Endothelial cell of umbilical vein (primary cell): ENCODE measurements around the gene MRGPRF. TPM values are rescaled to one million over a fixed set of nuclear protein-coding genes. Genes with fewer than 3 reads are reported as not detected.

Source experiments
- BruUV-seq: library from RNA; stranded (reverse); fragments of 400-500 nt; replicated peaks from 2 replicates; lab custom pipeline; 2021; lab: Mats Ljungman, UMichigan
- CTCF ChIA-PET: fragments of 300-600, 350-600 bp; sonication (Branson Sonifier 250); formaldehyde crosslinking; loops from one replicate; lab custom pipeline; 2021; ENCODE audit warnings: antibody characterized with exemption, inconsistent platforms; lab: Charles Lee
- POLR2A ChIA-PET: fragments of 300-600, 350-600 bp; sonication (Branson Sonifier 250); formaldehyde crosslinking; loops from one replicate; lab custom pipeline; 2021; ENCODE audit warnings: antibody characterized with exemption, inconsistent platforms; lab: Charles Lee
- DNase-seq: peaks from one replicate; pipeline ENCODE4 v3.0.0-alpha.2; 2011; ENCODE audit warnings: low read depth, low spot score
- FAIRE-seq: peaks from 2 replicates; lab custom pipeline; 2011; peaks lifted over from hg19 to GRCh38; lab: Jason Lieb, UNC
- H2AFZ ChIP-seq: 2 replicates; pipeline ENCODE4 v1.6.0; 2012; ENCODE audit warnings: low read depth, low read length, control low read depth, inconsistent platforms
- H3K27ac ChIP-seq: 2 replicates; pipeline ENCODE4 v1.5.1; 2011; ENCODE audit warnings: low read depth, mild to moderate bottlenecking, control low read depth, low read length, moderate library complexity; ENCODE audit not compliant: insufficient read depth
- H3K27me3 ChIP-seq, 2 experiments: 2 replicates each; pipeline versions ENCODE4 v1.6.0 to v1.6.1; 2011; ENCODE audit warnings: low read length in 2 of 2, mixed read lengths in 1 of 2; ENCODE audit not compliant: control insufficient read depth in 2 of 2, insufficient read depth in 2 of 2
- H3K36me3 ChIP-seq, 2 experiments: 2 replicates in 1 of 2; 3 replicates in 1 of 2; pipeline ENCODE4 v1.5.1; 2011; ENCODE audit warnings: low read length in 2 of 2, mild to moderate bottlenecking in 1 of 2, moderate library complexity in 1 of 2; ENCODE audit not compliant: control insufficient read depth in 2 of 2, insufficient read depth in 2 of 2; ENCODE audit errors: extremely low read depth in 1 of 2
- H3K4me1 ChIP-seq: 3 replicates; pipeline ENCODE4 v1.5.1; 2011; ENCODE audit warnings: mild to moderate bottlenecking, low read length; ENCODE audit not compliant: control insufficient read depth, insufficient read depth; ENCODE audit errors: extremely low read depth
- H3K4me2 ChIP-seq: 2 replicates; pipeline ENCODE4 v1.6.1; 2011; ENCODE audit warnings: low read length, control low read depth, mixed read lengths; ENCODE audit not compliant: insufficient read depth
- H3K4me3 ChIP-seq, 3 experiments: fragments of 200-600 bp in 1 of 3; sonication (generic), shearing (Covaris generic) in 1 of 3; replicated peaks in 1 of 3; 2 replicates each; pipeline ENCODE4 v1.5.1; 2011 to 2016; ENCODE audit warnings: control low read depth in 3 of 3, low read length in 3 of 3, mild to moderate bottlenecking in 2 of 3, inconsistent platforms in 1 of 3, low read depth in 1 of 3, moderate library complexity in 1 of 3; ENCODE audit not compliant: insufficient read depth in 1 of 3
- H3K79me2 ChIP-seq: 2 replicates; pipeline ENCODE4 v1.6.0; 2012; ENCODE audit warnings: low read length, inconsistent platforms; ENCODE audit not compliant: control insufficient read depth, insufficient read depth
- H3K9ac ChIP-seq: replicated peaks from 2 replicates; pipeline ENCODE3; 2011; ENCODE audit warnings: low read length, control low read depth; ENCODE audit not compliant: insufficient read depth; ENCODE audit errors: extremely low read depth
- H3K9me1 ChIP-seq: replicated peaks from 3 replicates; pipeline ENCODE4 v1.6.0; 2011; ENCODE audit warnings: mild to moderate bottlenecking, low read length; ENCODE audit not compliant: control insufficient read depth, insufficient read depth; ENCODE audit errors: extremely low read depth
- H3K9me3 ChIP-seq: replicated peaks from 2 replicates; pipeline ENCODE4 v1.5.1; 2012; ENCODE audit warnings: low read length, inconsistent platforms; ENCODE audit not compliant: control insufficient read depth, insufficient read depth
- H4K20me1 ChIP-seq: replicated peaks from 2 replicates; pipeline ENCODE3; 2011; ENCODE audit warnings: mild to moderate bottlenecking, low read length; ENCODE audit not compliant: control insufficient read depth, insufficient read depth; ENCODE audit errors: extremely low read depth
- CTCF ChIP-seq, 2 donors: IDR thresholded peaks; 1 replicate in 1 of 2; 2 replicates in 1 of 2; pipeline ENCODE4 v1.5.1; 2011; ENCODE audit warnings: low read length in 2 of 2, mild to moderate bottlenecking in 2 of 2, moderate library complexity in 2 of 2, control low read depth in 1 of 2, inconsistent platforms in 1 of 2, low read depth in 1 of 2; ENCODE audit not compliant: insufficient read depth in 1 of 2; ENCODE audit errors: extremely low read depth in 1 of 2
- EZH2 ChIP-seq: IDR thresholded peaks from 2 replicates; pipeline ENCODE4 v1.6.1; 2012; ENCODE audit warnings: borderline replicate concordance, low read depth, mild to moderate bottlenecking, moderate library complexity, low read length, inconsistent platforms; ENCODE audit not compliant: severe bottlenecking
- FOS ChIP-seq: IDR thresholded peaks from 2 replicates; pipeline ENCODE4 v1.6.1; 2011; ENCODE audit warnings: mild to moderate bottlenecking, low read length, moderate library complexity, borderline replicate concordance; ENCODE audit not compliant: insufficient read depth
- GATA2 ChIP-seq: IDR thresholded peaks from 2 replicates; pipeline ENCODE4 v1.7.0; 2011; ENCODE audit warnings: low read depth, mild to moderate bottlenecking, moderate library complexity, mixed read lengths, low read length; ENCODE audit not compliant: insufficient read length, insufficient read depth
- JUN ChIP-seq: IDR thresholded peaks from 2 replicates; pipeline ENCODE4 v1.6.1; 2011; ENCODE audit warnings: borderline replicate concordance, low read depth; ENCODE audit not compliant: insufficient read length, insufficient read depth
- MAX ChIP-seq: IDR thresholded peaks from 2 replicates; pipeline ENCODE4 v1.6.1; 2011; ENCODE audit not compliant: insufficient read depth, insufficient read length
- MYC ChIP-seq: IDR thresholded peaks from one replicate; pipeline ENCODE4 v1.6.1; 2011; ENCODE audit warnings: mild to moderate bottlenecking, low read depth, low read length
- POLR2A ChIP-seq: IDR thresholded peaks from 2 replicates; pipeline ENCODE4 v1.6.1; 2012; ENCODE audit warnings: low read depth, mild to moderate bottlenecking, control low read depth, low read length
- POLR2AphosphoS5 ChIP-seq: IDR thresholded peaks from 2 replicates; pipeline ENCODE4 v1.6.1; 2012; ENCODE audit warnings: low read depth, mild to moderate bottlenecking, control low read depth, low read length, moderate library complexity; ENCODE audit not compliant: insufficient read depth
- dilution Hi-C: fragments of 300-500 bp; cut with MboI; formaldehyde crosslinking; loops from one replicate; pipeline ENCODE4 v1.15.0; 2019; ENCODE audit warnings: low sequenced_read_pairs; ENCODE audit not compliant: extremely low pct_ligation_motif_present
- intact Hi-C: fragments of 100-400 bp; cut with micrococcal nuclease; formaldehyde crosslinking; loops from one replicate; pipeline ENCODE4 v1.10.0; 2022
- polyA plus RNA-seq, 4 experiments: library from polyadenylated mRNA; depleted of rRNA in 3 of 4; stranded (reverse) in 3 of 4; unstranded in 1 of 4; fragments of >200 nt; gene quantifications; 2 replicates each; pipeline versions ENCODE4 v1.2.1 to v1.2.3, GENCODE V29; 2011 to 2012; ENCODE audit warnings: missing spikeins in 1 of 4
- total RNA-seq: library from RNA; stranded (reverse); gene quantifications from 2 replicates; pipeline ENCODE4 v1.2.3, GENCODE V29; 2021

The MRGPRF gene
- total and polyA plus RNA-seq, 2 donors (not counting 3 experiments of a cell fraction or from before 2014, with no cell fraction given): not detected

GRCh38 chr11:68996376-68997123, 16.5 kb downstream of the MRGPRF start:
- Histone ChIP-seq H3K27me3 (no peaks in the 10 kb centered on the region), H4K20me1 (no peaks in the 10 kb centered on the region), H2AFZ (no peak overlapping the region), H3K4me3 (no peak overlapping the region), H3K9me3 (no peaks in the 10 kb centered on the region), H3K4me2 (no peak overlapping the region), H3K9me1 (no peaks in the 10 kb centered on the region), H3K36me3 (no peaks in the 10 kb centered on the region), H3K27ac (no peak overlapping the region), H3K79me2 (no peaks in the 10 kb centered on the region), H3K4me1 (peaks cover 4% of the 10 kb centered on the region), H3K9ac (no peak overlapping the region)
- DNase-seq (no peak), FAIRE-seq (no peak)
- TF ChIP-seq MAX (no peak), POLR2A (no peak), JUN (no peak), EZH2 (no peak), FOS (no peak), CTCF (IDR thresholded peaks at IDR 0.05; ENCODE audit: extremely low read depth in 1 of 2, insufficient read depth in 1 of 2, low read depth in 1 of 2, low read length in 2 of 2) (no peak), MYC (no peak), GATA2 (no peak), POLR2AphosphoS5 (no peak)
- ChIA-PET POLR2A (no interaction called here), CTCF (no interaction called here)
- BruUV-seq: no TSS peak
- intact Hi-C loops (no loop called here), dilution Hi-C loops (no loop called here)
